Stimulated activated CD4-positive, alpha-beta T cell treated with anti-CD3 and anti-CD28 coated beads, Interleukin-1b, Interleukin-23, amount 100 ng/mL, for 4 hours (primary cell): ENCODE results near the gene CCDC17.
A peak's percentile ranks its signal among the peaks of the same experiment; 100 is the strongest.

Experiments used
- DNase-seq, 2 donors: peaks; one replicate each; pipeline ENCODE4 v3.0.0-alpha.2; 2020; ENCODE audit warnings: low read depth in 2 of 2

The CCDC17 gene

DNA sequence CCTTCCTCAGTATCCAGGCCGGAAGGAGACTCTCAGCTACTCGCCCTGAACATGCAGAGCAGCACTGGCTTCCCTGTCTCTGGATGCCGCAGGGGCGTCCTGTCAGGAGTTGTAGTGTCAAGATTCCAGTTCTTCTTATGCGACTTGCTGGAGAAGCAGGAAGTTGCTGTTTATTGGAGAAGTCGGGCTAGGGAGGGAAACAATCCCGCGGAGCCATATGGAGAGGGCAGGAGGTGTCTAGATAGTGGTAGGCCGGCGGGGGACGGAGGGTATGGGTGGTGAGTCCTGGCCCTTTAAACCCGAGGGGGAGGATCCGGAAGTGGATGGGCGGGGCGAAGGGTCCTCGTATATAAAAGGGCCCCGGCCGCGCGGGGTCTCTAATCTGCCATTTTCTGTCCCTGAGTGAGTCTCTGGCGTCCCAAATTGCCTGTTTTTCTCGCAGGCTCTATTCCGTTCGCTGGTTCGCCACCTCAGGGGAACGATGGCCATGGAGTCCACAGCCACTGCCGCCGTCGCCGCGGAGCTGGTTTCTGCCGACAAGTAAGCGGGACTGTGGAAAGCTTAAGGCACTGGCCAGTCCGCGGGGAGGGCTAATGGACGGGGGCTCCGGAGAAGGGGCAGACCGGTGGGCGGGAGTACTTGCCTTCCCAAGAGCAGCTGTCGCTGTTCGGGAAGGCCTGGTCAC lies 40.0 kb downstream of the CCDC17 start, which contains the start of gene NASP:
TSS of gene NASP (plus strand) at position 376 of the 685 bp plus-strand sequence. CDS start at position 482, 106 bp downstream.
- DNase-seq = peak; percentile 90 to 95

DNA sequence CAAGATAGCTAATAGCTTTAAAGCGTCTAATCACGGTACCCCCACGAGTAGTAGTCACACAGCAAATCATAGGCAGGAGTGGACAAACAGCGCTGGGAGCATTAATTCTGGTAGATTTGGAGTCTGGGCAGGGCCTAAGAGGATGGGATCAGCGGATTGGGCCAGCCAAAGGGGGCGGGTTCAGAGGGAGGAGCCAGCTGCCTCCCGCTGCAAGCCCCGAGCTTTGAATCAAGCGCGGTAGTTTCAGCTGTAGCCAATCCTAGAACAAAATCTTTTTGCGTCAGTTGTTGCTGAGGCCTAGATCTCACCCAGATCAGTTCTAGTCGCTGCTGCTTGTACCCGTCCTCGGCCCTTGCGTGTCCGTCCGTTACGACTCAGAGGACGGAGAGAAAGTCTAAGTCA lies 40.6 kb downstream of the CCDC17 start:
- peak; percentile 88 to 89 for DNase-seq

DNA sequence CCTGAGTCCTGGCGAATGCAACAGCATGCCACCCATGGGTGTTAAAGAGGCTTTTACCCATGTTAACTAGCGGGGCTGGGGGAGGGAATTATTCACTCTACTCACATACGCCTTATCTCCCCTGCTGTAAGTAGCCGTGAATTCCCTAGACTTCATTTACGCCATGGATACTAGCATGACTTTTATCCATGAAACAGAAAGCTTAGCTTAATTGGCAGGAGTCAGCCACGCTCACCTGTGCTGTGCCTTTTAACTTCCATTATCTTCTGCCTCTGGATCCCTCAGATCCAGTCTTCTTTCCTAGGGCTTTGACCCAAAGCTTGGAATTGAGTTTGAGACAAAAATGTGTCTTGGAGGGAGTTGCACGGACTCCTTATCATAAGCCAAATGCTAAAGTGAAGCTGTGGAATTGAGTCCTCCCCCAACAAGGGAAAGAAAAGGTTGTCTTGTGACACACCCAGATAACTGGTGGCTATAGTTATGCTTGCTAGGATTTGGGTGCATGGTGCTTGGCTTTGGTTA lies 49.7 kb downstream of the CCDC17 start:
- no peak for DNase-seq

DNA sequence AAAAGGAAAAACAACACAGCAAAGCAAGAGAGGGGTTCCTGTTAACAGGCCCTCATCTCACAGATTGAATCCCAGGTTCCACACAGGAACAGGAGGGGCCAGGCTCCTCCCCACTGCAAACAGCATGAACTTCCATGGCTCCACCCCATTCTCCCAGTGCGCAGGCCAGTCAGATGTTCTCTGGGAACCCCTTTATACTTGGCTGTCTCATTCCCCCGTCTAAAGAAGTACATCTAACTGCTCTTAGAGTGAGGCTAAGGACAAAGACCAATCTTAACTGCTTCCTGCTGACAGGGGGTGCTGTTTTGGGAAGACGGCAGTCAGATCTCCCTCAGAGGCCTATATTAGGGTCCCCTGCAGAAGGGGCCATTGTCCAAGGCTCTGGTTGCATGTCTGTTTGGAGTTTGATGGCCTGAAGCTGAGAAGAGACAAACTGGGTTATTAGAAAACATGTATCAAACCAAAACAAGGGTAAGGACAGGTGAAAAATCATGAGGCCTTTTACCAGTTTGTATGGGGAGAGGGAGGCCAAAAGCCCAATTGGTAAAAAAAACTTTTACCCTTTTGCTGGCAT lies 50.5 kb downstream of the CCDC17 start:
- DNase-seq = no peak

DNA sequence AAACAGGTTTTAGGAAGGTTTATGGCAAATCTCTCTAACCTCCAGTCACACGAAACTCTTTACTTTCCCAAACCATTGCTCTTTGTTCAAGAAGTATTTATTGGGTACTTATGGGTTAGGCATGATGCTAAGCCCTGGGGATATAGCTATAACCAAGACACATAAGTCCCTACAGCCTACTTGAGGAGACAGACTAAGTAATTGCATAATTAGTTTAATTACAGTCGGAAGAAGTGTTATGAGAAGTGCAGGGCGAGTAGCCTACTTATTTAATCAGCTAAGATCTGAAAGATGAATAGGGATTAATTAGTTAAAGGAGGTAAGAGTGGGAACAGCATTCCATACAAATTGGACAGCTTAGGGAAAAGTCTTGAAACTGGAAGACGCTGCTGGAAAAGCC lies 53.2 kb downstream of the CCDC17 start:
- DNase-seq = no peak
